CD4-positive, alpha-beta T cell treated with Interleukin-17A for 1 hour (primary cell): Measurements from ENCODE around the gene PTPRE.

Experiments
- DNase-seq: peaks from one replicate; pipeline ENCODE4 v3.0.0-alpha.2; 2020

The PTPRE gene

DNA sequence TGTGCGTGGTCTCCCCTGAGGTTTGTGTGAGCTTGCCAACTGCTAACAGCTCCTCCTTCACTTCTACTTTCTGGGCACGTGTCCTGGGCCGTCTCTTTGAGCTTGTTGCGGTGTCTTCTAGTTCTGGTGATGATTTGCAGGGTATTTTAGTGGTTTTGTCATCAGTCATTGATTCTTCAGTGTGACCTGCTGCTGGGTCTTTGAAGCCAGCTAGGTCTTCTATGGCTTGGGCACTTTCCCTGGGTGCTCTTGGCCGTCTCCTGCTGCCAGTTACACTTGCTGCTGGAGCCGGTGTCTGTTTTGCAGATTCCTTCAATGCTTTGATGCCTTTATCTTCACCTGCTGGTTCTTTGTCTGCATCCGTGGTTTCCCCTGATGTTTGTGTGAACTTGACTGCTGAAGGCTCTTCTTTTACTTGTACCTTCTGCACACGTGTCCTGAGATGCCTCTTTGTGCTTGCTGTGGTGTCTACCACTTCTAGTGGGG is 196.4 kb downstream of the PTPRE start:
- peak; percentile 58 for DNase-seq

DNA sequence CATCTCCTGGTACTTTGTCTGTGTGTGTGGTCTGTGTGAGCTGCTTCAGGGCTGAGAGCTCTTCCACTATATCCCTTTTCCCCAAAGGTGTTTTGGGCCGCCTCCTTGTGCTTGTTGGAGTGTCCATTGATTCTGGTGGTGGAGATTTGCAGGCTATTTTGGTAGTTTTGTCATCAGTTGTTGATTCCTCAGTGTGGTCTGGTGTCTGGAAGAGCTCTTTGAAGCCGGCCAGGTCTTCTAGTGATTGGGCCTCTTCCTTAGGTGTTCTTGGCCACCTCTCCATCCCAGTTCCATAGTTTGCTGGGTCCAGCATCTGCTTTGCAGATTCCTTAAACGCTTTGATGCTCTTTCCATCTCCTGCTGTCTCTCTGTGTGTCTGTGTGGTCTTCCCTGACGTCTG is 198.5 kb downstream of the PTPRE start:
- no peak for DNase-seq

GRCh38 chr10:128109707-128110106 is 202.8 kb downstream of the PTPRE start:
- DNase-seq = no peak

- DNase-seq = no peak
Measured at GRCh38 chr10:128110339-128110738, 203.4 kb downstream of the PTPRE start.

- DNase-seq = no peak
Measured at GRCh38 chr10:128111696-128112095, 204.8 kb downstream of the PTPRE start.

DNA sequence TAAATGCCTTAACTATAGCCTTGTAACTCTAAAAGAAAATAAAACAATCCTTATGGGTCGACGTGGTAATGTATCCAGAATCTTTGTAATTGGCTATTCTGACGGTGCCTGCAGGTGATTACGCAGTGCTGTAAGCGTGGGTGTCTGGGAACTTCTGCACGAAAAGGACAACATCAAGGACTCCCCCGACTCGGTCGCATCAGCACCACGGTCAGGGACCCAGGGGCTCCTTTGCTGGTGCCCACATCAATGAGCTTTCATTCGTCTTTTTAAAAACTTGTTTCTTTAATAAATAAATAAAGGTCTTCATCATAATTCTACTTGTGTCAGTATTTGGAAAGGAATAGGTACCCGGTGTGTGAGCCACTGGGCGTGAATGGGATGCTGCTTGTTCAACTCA is 206.1 kb downstream of the PTPRE start:
- no peak for DNase-seq

- no peak for DNase-seq
Measured at GRCh38 chr10:128114901-128115300, 208.0 kb downstream of the PTPRE start.

DNA sequence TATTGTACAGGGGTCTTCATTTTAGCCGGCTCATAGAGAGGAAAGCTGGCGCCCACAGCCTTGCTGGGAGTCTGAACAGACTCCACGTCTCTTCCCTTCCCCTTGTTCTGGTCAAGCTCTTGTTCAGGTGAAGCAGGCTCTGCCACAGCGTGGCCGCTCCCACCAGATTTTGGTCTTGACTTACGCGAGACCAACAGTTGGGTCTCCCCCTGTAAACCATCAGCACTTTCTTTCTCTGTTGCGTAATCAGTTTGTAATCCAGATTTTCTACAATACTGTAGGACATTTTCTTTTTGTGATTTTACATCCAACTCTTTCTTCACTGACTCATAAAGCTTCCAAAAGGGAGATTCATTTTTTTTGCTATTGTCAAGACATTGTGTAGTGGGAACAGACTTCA is 208.5 kb downstream of the PTPRE start:
- no peak for DNase-seq

- no peak for DNase-seq
Measured at GRCh38 chr10:128116187-128116586, 209.3 kb downstream of the PTPRE start.

- DNase-seq = no peak
Measured at GRCh38 chr10:128116851-128117615, 210.1 kb downstream of the PTPRE start.

DNA sequence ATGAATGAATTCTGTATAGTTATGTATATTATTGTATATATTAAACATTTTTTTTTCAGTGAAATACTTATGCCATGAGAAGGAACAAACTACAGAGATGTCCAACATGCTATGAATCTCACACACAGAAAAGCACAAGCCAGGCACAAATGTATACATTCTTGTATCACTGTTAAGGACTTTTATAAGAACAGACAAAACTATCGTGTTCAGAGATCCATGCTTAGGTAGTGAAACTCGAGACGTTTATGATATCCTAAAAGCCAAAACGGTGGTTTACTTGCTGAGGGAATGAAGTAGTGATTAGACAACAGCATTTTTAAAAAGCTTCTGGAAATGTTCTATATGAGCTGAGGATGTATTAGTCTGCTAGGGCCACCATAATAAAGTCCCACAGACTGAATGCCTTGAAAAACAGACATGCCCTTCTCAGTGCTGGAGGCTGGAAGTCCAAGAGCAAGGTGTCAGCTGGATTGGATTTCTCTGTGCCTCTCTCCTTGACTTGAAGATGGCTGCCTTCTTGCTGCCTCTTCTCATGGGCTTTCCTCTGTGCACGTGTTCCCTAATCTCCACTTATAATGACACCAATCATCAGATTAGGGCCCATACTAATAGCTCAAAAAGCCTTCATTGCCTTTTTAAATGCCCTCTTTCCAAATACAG is 215.0 kb downstream of the PTPRE start:
- DNase-seq = no peak

- DNase-seq = peak; percentile 10
Measured at GRCh38 chr10:128122931-128123330, 216.0 kb downstream of the PTPRE start.

GRCh38 chr10:128123846-128124245 is 216.9 kb downstream of the PTPRE start:
- DNase-seq = no peak

DNA sequence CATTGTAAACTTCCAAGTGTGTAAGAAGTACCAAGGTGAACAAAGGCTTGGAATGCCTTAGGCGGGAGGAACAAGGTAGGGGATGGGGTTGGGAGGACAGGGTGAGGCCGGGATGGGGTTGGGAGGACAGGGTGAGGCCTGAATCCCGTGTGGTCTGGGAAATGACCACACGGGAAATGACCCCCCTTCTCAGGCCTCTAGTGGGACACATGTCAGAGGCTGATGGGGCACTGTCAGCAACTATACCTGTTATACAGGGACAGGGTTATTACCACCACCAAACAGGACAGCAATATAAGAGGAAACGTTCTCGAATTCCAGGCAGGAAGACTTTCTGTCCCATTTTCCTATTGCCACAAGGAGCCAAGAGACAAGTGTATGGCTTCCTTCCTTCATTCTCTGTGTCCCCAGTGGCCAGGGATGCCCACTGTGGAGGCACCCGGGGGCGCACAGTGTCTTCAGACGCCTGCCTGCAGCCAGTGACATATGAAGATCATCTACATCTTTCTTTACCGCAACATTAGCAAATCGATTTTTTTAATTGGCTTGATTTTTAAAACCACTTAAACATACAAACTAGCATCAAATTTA is 218.0 kb downstream of the PTPRE start:
- peak; percentile 13 for DNase-seq

- DNase-seq = peak; percentile 14
Measured at GRCh38 chr10:128125416-128125943, 218.6 kb downstream of the PTPRE start.

GRCh38 chr10:128125944-128126764 is 219.3 kb downstream of the PTPRE start, which contains the start of gene MKI67:
TSS of gene MKI67 (minus strand) at chr10:128126423. CDS start at chr10:128125667, 756 bp downstream.
- peak; percentile 93 for DNase-seq

GRCh38 chr10:128128582-128128981 is 221.7 kb downstream of the PTPRE start:
- DNase-seq = no peak

DNA sequence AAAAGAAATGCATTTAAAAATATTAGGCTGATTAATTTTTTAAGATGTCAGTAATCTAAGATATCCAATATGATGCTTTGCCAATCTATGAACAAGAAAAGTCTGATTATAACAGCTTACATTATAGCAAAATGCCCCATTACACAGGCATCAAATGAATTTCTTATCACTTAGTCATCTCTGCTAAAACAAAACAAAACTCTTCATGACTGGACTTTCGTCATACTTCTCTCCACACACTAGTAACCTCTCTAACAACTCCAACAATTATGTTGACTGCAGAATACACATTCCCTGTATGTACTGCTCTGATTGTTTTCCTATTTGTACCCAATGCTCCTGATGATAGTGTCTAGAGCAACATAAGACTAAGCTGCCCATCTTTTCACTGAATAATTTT is 223.1 kb downstream of the PTPRE start:
- no peak for DNase-seq
